GM12873 (cell line): ENCODE measurements around the gene FBXL14.

Experiments
- CTCF ChIP-seq: IDR thresholded peaks from 2 replicates; pipeline ENCODE4 v1.5.1; 2012; ENCODE audit warnings: low read depth, mild to moderate bottlenecking, moderate library complexity, low read length, control low read depth; ENCODE audit not compliant: insufficient read depth; ENCODE audit errors: missing control alignments

Gene FBXL14

GRCh38 chr12:1630133-1630826, 35.9 kb upstream of the FBXL14 start:
- TF ChIP-seq CTCF: no peak

- TF ChIP-seq CTCF: peak; percentile 45
Measured at GRCh38 chr12:1629338-1630132, 35.2 kb upstream of the FBXL14 start.

GRCh38 chr12:1628666-1629337, 34.4 kb upstream of the FBXL14 start, which contains the start of gene WNT5B:
WNT5B (plus strand) TSS chr12:1629231; CDS start chr12:1631355, 2,124 bp downstream.
- TF ChIP-seq CTCF: no peak

GRCh38 chr12:1622406-1622805, 28.0 kb upstream of the FBXL14 start:
- no peak for TF ChIP-seq CTCF

- TF ChIP-seq CTCF: no peak
Measured at GRCh38 chr12:1620092-1620491, 25.7 kb upstream of the FBXL14 start.

- no peak for TF ChIP-seq CTCF
Measured at GRCh38 chr12:1619587-1619986, 25.2 kb upstream of the FBXL14 start.

- no peak for TF ChIP-seq CTCF
Measured at GRCh38 chr12:1619159-1619558, 24.8 kb upstream of the FBXL14 start.
